GM23338 (cell line): ENCODE data around the gene BUB1.
"Not testable (repeated sequence)": the region's sequence is repeated elsewhere in the genome, so short reads cannot be mapped to it uniquely, and the experiment has no call there.

Experiments used
- CTCF ChIP-seq, 2 experiments: fragments of 200-600 bp in 1 of 2; sonication (generic) in 1 of 2; conservative IDR thresholded peaks; 2 replicates each; pipeline versions ENCODE4 v1.5.1 to v1.6.1; 2016 to 2017; ENCODE audit warnings: antibody characterized with exemption in 2 of 2, low read depth in 2 of 2, mild to moderate bottlenecking in 2 of 2, moderate library complexity in 1 of 2
- EZH2 ChIP-seq: fragments of 200-600 bp; sonication (generic); IDR thresholded peaks from one replicate; pipeline ENCODE4 v1.8.0; 2017; ENCODE audit warnings: antibody characterized with exemption, mild to moderate bottlenecking, low read depth; ENCODE audit not compliant: unreplicated experiment
- EZH2phosphoT487 ChIP-seq: fragments of 200-600 bp; sonication (generic); IDR thresholded peaks from one replicate; pipeline ENCODE4 v1.8.1; 2018; ENCODE audit warnings: antibody characterized with exemption; ENCODE audit not compliant: unreplicated experiment
- POLR2AphosphoS5 ChIP-seq: IDR thresholded peaks from 2 replicates; pipeline ENCODE4 v1.6.1; 2016; ENCODE audit warnings: antibody characterized with exemption, low read depth
- REST ChIP-seq: IDR thresholded peaks from one replicate; pipeline ENCODE4 v1.6.1; 2018; ENCODE audit warnings: antibody characterized with exemption; ENCODE audit not compliant: unreplicated experiment
- STAT1 ChIP-seq: IDR thresholded peaks from one replicate; pipeline ENCODE4 v1.6.1; 2016; ENCODE audit warnings: antibody characterized with exemption; ENCODE audit not compliant: unreplicated experiment

- TF ChIP-seq POLR2AphosphoS5; CTCF (conservative IDR thresholded peaks at IDR 0.05; ENCODE audit: low read depth in 2 of 2); EZH2phosphoT487; REST; EZH2; STAT1: not testable (repeated sequence)
Observed at GRCh38 chr2:110627348-110627747, 50.5 kb downstream of the BUB1 start.
